Measurements from ENCODE around the gene KBTBD8. TPM values are rescaled to one million over a fixed set of nuclear protein-coding genes. Genes with fewer than 3 reads are reported as not detected.
A peak's percentile ranks its signal among the peaks of the same experiment; 100 is the strongest.

KBTBD8 gene
- total RNA-seq, 6 donors from 2014 or later: 1.1 to 8.4 (median 3.8) TPM

GRCh38 chr3:66956742-66957141 lies 41.4 kb upstream of the KBTBD8 start:
- 87 to 90% methylated on average over 4 of the region's 4 CpGs for WGBS, 2 donors
- DNase-seq: no peak
- no peaks in the 10 kb centered on the region for H3K36me3 ChIP-seq
- TF ChIP-seq POLR2A (IDR thresholded peaks at IDR 0.05) (no peak), CTCF (IDR thresholded peaks at IDR 0.05) (no peak), EP300 (IDR thresholded peaks at IDR 0.05) (no peak), POLR2AphosphoS5 (IDR thresholded peaks at IDR 0.05) (no peak)
- no peaks in the 10 kb centered on the region for H3K4me1 ChIP-seq
- H3K9me3 ChIP-seq: no peaks in the 10 kb centered on the region
- H3K27ac ChIP-seq: no peak overlapping the region
- H3K4me3 ChIP-seq: no peak overlapping the region
- ATAC-seq (ENCODE audit: low FRiP score in 2 of 2): no peak
- no peaks in the 10 kb centered on the region for H3K27me3 ChIP-seq

- Histone ChIP-seq H3K4me1 (no peaks in the 10 kb centered on the region), H3K27ac (no peak overlapping the region), H3K9me3 (no peaks in the 10 kb centered on the region), H3K27me3 (no peaks in the 10 kb centered on the region), H3K36me3 (no peaks in the 10 kb centered on the region), H3K4me3 (no peak overlapping the region)
- DNase-seq: no peak
- 71 to 80% methylated on average over 5 of the region's 5 CpGs for WGBS, 2 donors
- TF ChIP-seq POLR2AphosphoS5 (IDR thresholded peaks at IDR 0.05) (no peak), EP300 (IDR thresholded peaks at IDR 0.05) (no peak), POLR2A (IDR thresholded peaks at IDR 0.05) (no peak), CTCF (IDR thresholded peaks at IDR 0.05) (no peak)
- no peak for ATAC-seq (ENCODE audit: low FRiP score in 2 of 2)
Observed at GRCh38 chr3:66957367-66957766, 40.7 kb upstream of the KBTBD8 start.

- WGBS, 2 donors: 83 to 91% methylated on average over 1 of the region's 1 CpG
- no peaks in the 10 kb centered on the region for H3K9me3 ChIP-seq
Observed at GRCh38 chr3:66958067-66958466, 40.0 kb upstream of the KBTBD8 start.

GRCh38 chr3:66962664-66963063 lies 35.4 kb upstream of the KBTBD8 start:
- Histone ChIP-seq H3K9me3 (no peaks in the 10 kb centered on the region), H3K27ac (no peak overlapping the region), H3K4me1 (no peaks in the 10 kb centered on the region), H3K36me3 (no peaks in the 10 kb centered on the region), H3K27me3 (no peaks in the 10 kb centered on the region), H3K4me3 (no peak overlapping the region)
- 94 to 99% methylated on average over 3 of the region's 3 CpGs for WGBS, 2 donors
- no peak for TF ChIP-seq EP300 (IDR thresholded peaks at IDR 0.05)
- TF ChIP-seq POLR2AphosphoS5 (IDR thresholded peaks at IDR 0.05): no peak
- TF ChIP-seq POLR2A (IDR thresholded peaks at IDR 0.05): no peak
- no peak for TF ChIP-seq CTCF (IDR thresholded peaks at IDR 0.05)
- ATAC-seq (ENCODE audit: low FRiP score in 2 of 2) (no peak), DNase-seq (no peak)

More at GRCh38 chr3:66958067-66958466, 40.0 kb upstream of the KBTBD8 start:
- no peak for ATAC-seq (ENCODE audit: low FRiP score in 2 of 2)
- H3K27ac ChIP-seq: no peak overlapping the region
- no peaks in the 10 kb centered on the region for H3K4me1 ChIP-seq
- no peaks in the 10 kb centered on the region for H3K36me3 ChIP-seq
- DNase-seq: no peak
- TF ChIP-seq CTCF (IDR thresholded peaks at IDR 0.05) (no peak), POLR2AphosphoS5 (IDR thresholded peaks at IDR 0.05) (no peak), POLR2A (IDR thresholded peaks at IDR 0.05) (no peak)
- no peaks in the 10 kb centered on the region for H3K27me3 ChIP-seq
- H3K4me3 ChIP-seq: no peak overlapping the region

GRCh38 chr3:66971245-66971644 lies 26.9 kb upstream of the KBTBD8 start:
- WGBS, 2 donors: 40 to 49% methylated on average over 3 of the region's 3 CpGs
- no peak for DNase-seq
- Histone ChIP-seq H3K27ac (peak overlapping the region in 2 of 4 donors; percentile 0 to 73), H3K27me3 (no peaks in the 10 kb centered on the region), H3K36me3 (no peaks in the 10 kb centered on the region), H3K4me1 (peaks cover 5 to 12% (median 9%) of the 10 kb centered on the region in 4 donors), H3K9me3 (no peaks in the 10 kb centered on the region), H3K4me3 (no peak overlapping the region)
- TF ChIP-seq EP300 (IDR thresholded peaks at IDR 0.05) (no peak), CTCF (IDR thresholded peaks at IDR 0.05) (no peak), POLR2A (IDR thresholded peaks at IDR 0.05) (no peak), POLR2AphosphoS5 (IDR thresholded peaks at IDR 0.05) (no peak)
- no peak for ATAC-seq (ENCODE audit: low FRiP score in 2 of 2)
